ENCODE measurements around the gene UCK1. TPM values are rescaled to one million over a fixed set of nuclear protein-coding genes. Genes with fewer than 3 reads are reported as not detected.

Gene UCK1
- total and polyA plus RNA-seq, 2 of the 8 experiments (the other 6 are each of a cell fraction or from before 2014, with no cell fraction given): 35.1 to 42.0 TPM

- TF ChIP-seq CHD7 (IDR thresholded peaks at IDR 0.05; ENCODE audit: insufficient replicate concordance, low read length) (no peak), TEAD4 (IDR thresholded peaks at IDR 0.05; ENCODE audit: low read depth, low read length) (no peak), NANOG (IDR thresholded peaks at IDR 0.05; ENCODE audit: insufficient read depth, low read depth, low read length, poor library complexity, severe bottlenecking) (no peak), BACH1 (IDR thresholded peaks at IDR 0.05; ENCODE audit: low read length) (no peak), CHD1 (IDR thresholded peaks at IDR 0.05; ENCODE audit: low read depth, low read length) (no peak), FOSL1 (IDR thresholded peaks at IDR 0.05; ENCODE audit: insufficient read depth, low read depth, low read length) (no peak), NRF1 (IDR thresholded peaks at IDR 0.05; ENCODE audit: low read depth, low read length) (no peak), BRCA1 (IDR thresholded peaks at IDR 0.05; ENCODE audit: low read depth, low read length) (no peak)
- TF ChIP-seq, protein P1, sequence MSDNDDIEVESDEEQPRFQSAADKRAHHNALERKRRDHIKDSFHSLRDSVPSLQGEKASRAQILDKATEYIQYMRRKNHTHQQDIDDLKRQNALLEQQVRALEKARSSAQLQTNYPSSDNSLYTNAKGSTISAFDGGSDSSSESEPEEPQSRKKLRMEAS (IDR thresholded peaks at IDR 0.05): no peak
- TF ChIP-seq, protein P2, sequence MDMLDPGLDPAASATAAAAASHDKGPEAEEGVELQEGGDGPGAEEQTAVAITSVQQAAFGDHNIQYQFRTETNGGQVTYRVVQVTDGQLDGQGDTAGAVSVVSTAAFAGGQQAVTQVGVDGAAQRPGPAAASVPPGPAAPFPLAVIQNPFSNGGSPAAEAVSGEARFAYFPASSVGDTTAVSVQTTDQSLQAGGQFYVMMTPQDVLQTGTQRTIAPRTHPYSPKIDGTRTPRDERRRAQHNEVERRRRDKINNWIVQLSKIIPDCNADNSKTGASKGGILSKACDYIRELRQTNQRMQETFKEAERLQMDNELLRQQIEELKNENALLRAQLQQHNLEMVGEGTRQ (IDR thresholded peaks at IDR 0.05; ENCODE audit: low read length): no peak
Measured at GRCh38 chr9:131534721-131535237, 3.7 kb upstream of the UCK1 start (continued).

Data from H1 (cell line).